ENCODE results near the gene CACNA1I.

DNA sequence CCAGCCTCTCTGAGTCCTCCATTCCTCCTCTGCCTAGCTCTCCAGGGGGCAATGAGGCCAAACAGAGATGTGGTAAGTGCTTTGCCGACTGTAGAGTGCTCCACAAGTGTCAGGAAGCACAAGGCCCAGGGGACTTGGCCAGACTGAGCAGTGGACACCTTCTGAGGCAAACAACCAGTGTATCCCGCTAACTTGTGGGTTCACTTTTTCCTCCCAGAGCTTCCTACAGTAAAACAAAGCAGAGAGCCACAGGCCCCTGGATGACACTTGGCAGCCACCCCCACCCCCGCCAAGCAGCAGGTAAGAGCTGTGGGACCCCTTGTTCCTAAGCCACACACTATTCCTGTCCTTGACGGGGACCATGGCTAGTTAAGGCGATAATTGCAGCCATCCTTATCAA is 160.9 kb downstream of the CACNA1I start:
- TF ChIP-seq, protein P1, sequence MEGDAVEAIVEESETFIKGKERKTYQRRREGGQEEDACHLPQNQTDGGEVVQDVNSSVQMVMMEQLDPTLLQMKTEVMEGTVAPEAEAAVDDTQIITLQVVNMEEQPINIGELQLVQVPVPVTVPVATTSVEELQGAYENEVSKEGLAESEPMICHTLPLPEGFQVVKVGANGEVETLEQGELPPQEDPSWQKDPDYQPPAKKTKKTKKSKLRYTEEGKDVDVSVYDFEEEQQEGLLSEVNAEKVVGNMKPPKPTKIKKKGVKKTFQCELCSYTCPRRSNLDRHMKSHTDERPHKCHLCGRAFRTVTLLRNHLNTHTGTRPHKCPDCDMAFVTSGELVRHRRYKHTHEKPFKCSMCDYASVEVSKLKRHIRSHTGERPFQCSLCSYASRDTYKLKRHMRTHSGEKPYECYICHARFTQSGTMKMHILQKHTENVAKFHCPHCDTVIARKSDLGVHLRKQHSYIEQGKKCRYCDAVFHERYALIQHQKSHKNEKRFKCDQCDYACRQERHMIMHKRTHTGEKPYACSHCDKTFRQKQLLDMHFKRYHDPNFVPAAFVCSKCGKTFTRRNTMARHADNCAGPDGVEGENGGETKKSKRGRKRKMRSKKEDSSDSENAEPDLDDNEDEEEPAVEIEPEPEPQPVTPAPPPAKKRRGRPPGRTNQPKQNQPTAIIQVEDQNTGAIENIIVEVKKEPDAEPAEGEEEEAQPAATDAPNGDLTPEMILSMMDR (conservative IDR thresholded peaks at IDR 0.05; ENCODE audit: low read depth in 2 of 2): no peak
- TF ChIP-seq EZH2 (IDR thresholded peaks at IDR 0.05; ENCODE audit: low read depth, unreplicated experiment) (no peak), EZH2phosphoT487 (IDR thresholded peaks at IDR 0.05; ENCODE audit: unreplicated experiment) (no peak), POLR2AphosphoS5 (IDR thresholded peaks at IDR 0.05; ENCODE audit: low read depth) (no peak), ZNF331 (CRISPR knock-in tag; IDR thresholded peaks at IDR 0.05; ENCODE audit: low read depth) (no peak), CREB1 (CRISPR knock-in tag; IDR thresholded peaks at IDR 0.05; ENCODE audit: low read depth) (no peak), STAT1 (IDR thresholded peaks at IDR 0.05; ENCODE audit: unreplicated experiment) (no peak)
- TF ChIP-seq, protein P2, sequence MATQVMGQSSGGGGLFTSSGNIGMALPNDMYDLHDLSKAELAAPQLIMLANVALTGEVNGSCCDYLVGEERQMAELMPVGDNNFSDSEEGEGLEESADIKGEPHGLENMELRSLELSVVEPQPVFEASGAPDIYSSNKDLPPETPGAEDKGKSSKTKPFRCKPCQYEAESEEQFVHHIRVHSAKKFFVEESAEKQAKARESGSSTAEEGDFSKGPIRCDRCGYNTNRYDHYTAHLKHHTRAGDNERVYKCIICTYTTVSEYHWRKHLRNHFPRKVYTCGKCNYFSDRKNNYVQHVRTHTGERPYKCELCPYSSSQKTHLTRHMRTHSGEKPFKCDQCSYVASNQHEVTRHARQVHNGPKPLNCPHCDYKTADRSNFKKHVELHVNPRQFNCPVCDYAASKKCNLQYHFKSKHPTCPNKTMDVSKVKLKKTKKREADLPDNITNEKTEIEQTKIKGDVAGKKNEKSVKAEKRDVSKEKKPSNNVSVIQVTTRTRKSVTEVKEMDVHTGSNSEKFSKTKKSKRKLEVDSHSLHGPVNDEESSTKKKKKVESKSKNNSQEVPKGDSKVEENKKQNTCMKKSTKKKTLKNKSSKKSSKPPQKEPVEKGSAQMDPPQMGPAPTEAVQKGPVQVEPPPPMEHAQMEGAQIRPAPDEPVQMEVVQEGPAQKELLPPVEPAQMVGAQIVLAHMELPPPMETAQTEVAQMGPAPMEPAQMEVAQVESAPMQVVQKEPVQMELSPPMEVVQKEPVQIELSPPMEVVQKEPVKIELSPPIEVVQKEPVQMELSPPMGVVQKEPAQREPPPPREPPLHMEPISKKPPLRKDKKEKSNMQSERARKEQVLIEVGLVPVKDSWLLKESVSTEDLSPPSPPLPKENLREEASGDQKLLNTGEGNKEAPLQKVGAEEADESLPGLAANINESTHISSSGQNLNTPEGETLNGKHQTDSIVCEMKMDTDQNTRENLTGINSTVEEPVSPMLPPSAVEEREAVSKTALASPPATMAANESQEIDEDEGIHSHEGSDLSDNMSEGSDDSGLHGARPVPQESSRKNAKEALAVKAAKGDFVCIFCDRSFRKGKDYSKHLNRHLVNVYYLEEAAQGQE (IDR thresholded peaks at IDR 0.05; ENCODE audit: unreplicated experiment): no peak
- TF ChIP-seq, protein P3, sequence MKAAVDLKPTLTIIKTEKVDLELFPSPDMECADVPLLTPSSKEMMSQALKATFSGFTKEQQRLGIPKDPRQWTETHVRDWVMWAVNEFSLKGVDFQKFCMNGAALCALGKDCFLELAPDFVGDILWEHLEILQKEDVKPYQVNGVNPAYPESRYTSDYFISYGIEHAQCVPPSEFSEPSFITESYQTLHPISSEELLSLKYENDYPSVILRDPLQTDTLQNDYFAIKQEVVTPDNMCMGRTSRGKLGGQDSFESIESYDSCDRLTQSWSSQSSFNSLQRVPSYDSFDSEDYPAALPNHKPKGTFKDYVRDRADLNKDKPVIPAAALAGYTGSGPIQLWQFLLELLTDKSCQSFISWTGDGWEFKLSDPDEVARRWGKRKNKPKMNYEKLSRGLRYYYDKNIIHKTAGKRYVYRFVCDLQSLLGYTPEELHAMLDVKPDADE (IDR thresholded peaks at IDR 0.05): no peak

Data from GM23338 (cell line).